GM19397 (cell line): ENCODE results near the gene TBX19.

Experiments
- ATAC-seq: cut with Tn5 transposase; IDR thresholded peaks from one replicate; pipeline ENCODE4 v1.9.1; 2021; ENCODE audit warnings: mild to moderate bottlenecking, moderate library complexity; ENCODE audit not compliant: unreplicated experiment

TBX19 gene

GRCh38 chr1:168279253-168279652 is 1.4 kb upstream of the TBX19 start:
- no peak for ATAC-seq

GRCh38 chr1:168281603-168282325 is 1.1 kb downstream of the TBX19 start:
- ATAC-seq = no peak

GRCh38 chr1:168285521-168285790 is 4.8 kb downstream of the TBX19 start:
- ATAC-seq = no peak

- ATAC-seq = no peak
These were observed 5.6 kb downstream of the TBX19 start for GRCh38 chr1:168285971-168286927.

GRCh38 chr1:168287237-168287664 is 6.6 kb downstream of the TBX19 start:
- ATAC-seq = no peak

- ATAC-seq = no peak
These were observed 7.8 kb downstream of the TBX19 start for GRCh38 chr1:168288311-168289052.

GRCh38 chr1:168291222-168291837 is 10.7 kb downstream of the TBX19 start:
- no peak for ATAC-seq

- no peak for ATAC-seq
These were observed 12.7 kb downstream of the TBX19 start for GRCh38 chr1:168293356-168293755.

GRCh38 chr1:168295411-168296114 is 14.9 kb downstream of the TBX19 start:
- no peak for ATAC-seq

GRCh38 chr1:168297019-168297730 is 16.5 kb downstream of the TBX19 start:
- ATAC-seq = no peak

- ATAC-seq = no peak
These were observed 17.8 kb downstream of the TBX19 start for GRCh38 chr1:168298446-168298845.

GRCh38 chr1:168300626-168301025 is 19.9 kb downstream of the TBX19 start:
- no peak for ATAC-seq

- no peak for ATAC-seq
These were observed 21.1 kb downstream of the TBX19 start for GRCh38 chr1:168301664-168302320.

- ATAC-seq = no peak
These were observed 23.3 kb downstream of the TBX19 start for GRCh38 chr1:168303716-168304540.

GRCh38 chr1:168304865-168305264 is 24.2 kb downstream of the TBX19 start:
- ATAC-seq = no peak

GRCh38 chr1:168312718-168313604 is 32.3 kb downstream of the TBX19 start:
- no peak for ATAC-seq

- no peak for ATAC-seq
These were observed 35.5 kb downstream of the TBX19 start for GRCh38 chr1:168316142-168316541.
